GM18508 (cell line): ENCODE measurements around the gene TRABD.

Experiments used
- ATAC-seq: cut with Tn5 transposase; IDR thresholded peaks from one replicate; pipeline ENCODE4 v1.9.1; 2021; ENCODE audit warnings: moderate number of reproducible peaks; ENCODE audit not compliant: insufficient read depth, unreplicated experiment

TRABD gene

GRCh38 chr22:50173311-50173982 lies 12.3 kb upstream of the TRABD start:
- ATAC-seq, result no peak

DNA sequence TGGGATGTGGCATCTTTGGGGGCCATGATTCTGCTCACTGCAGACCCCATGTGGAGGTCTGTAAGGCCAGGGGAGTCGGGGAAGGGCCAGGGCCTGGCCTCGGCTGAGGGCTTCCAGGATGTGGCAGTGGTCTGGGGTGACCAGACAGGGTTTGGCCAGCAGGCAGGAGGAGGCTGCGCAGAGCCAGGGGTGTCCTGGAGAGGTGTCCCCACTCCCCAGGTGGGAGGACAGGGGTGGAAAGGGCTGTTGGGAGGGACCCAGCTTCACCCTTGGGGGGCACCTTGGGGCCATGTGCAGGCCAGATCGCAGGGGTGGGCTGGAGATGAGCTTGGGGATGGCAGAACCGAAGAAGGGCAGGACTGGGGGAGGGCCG lies 11.7 kb upstream of the TRABD start:
- no peak for ATAC-seq

DNA sequence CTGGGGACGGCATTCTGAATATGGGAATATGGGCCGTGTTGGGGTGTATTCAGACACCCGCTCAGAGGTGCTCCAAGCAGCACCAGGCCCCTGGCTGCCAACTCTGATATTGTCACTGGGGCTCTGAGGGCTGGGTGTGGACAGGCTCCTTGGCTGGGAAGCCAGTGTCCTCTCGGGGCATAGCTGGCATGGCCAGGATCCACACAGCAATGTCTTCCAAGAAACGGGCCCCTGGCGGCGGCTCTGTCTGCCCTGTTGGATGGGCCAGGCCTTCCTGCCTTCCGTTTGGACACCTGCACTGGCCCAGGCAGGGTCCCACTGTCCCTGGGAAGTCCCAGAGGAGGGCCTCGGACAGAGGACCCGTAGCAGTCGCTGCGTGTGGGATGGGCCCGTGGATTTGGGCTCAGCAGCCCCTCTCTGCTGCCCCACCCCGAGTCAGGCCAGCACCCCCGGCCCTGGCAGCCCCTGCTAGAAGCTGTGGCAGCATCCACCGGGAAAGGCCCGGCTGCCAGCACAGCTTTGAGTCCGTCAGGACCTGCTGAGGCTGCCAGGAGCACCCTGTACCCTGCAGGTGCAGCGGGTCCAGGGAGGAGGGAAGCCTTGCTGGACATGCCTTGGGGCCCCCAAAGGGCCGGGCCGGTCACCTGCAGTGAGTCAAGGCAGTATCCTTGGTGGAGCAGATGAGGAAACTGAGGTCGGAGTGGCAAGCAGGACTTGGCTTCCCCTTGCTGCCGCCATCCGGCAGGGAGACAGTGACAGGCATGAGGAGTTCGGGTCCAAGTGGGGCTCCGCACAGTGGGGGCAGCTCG lies 11.1 kb upstream of the TRABD start:
- ATAC-seq, result no peak

- ATAC-seq, result no peak
These were observed 10.6 kb upstream of the TRABD start for GRCh38 chr22:50175191-50175461.

- ATAC-seq, result no peak
These were observed 9.5 kb upstream of the TRABD start for GRCh38 chr22:50175921-50176849.

DNA sequence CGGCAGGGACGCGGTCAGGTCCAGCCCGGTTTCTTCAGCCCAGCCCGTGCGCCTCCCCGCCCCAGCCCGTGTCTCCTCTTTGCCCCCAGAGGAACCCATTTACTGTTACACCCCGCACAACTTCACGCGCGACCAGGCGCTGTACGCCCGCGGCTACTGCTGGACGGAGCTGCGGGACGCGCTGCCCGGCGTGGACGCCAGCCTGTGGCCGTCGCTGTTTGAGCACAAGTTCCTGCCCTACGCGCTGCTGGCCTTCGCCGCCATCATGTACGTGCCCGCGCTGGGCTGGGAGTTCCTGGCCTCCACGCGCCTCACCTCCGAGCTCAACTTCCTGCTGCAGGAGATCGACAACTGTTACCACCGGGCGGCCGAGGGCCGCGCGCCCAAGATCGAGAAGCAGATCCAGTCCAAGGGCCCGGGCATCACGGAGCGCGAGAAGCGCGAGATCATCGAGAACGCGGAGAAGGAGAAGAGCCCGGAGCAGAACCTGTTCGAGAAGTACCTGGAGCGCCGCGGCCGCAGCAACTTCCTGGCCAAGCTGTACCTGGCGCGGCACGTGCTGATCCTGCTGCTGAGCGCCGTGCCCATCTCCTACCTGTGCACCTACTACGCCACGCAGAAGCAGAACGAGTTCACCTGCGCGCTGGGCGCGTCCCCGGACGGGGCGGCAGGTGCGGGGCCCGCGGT lies 8.7 kb upstream of the TRABD start:
- ATAC-seq, result no peak

DNA sequence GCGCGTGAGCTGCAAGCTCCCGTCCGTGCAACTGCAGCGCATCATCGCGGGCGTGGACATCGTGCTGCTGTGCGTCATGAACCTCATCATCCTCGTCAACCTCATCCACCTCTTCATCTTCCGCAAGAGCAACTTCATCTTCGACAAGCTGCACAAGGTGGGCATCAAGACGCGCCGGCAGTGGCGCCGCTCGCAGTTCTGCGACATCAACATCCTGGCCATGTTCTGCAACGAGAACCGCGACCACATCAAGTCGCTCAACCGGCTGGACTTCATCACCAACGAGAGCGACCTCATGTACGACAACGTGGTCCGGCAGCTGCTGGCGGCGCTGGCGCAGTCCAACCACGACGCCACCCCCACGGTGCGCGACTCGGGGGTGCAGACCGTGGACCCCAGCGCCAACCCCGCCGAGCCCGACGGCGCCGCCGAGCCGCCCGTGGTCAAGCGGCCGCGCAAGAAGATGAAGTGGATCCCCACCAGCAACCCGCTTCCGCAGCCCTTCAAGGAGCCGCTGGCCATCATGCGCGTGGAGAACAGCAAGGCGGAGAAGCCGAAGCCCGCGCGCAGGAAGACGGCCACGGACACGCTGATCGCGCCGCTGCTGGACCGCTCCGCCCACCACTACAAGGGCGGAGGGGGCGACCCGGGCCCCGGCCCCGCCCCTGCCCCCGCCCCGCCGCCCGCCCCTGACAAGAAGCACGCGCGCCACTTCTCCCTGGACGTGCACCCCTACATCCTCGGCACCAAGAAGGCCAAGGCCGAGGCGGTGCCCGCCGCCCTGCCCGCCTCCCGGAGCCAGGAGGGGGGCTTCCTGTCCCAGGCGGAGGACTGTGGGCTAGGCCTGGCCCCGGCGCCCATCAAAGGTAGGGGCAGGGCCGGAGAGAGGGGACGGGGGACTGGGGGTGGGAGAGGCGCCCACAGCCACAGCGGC lies 7.9 kb upstream of the TRABD start:
- no peak for ATAC-seq

- no peak for ATAC-seq
These were observed 7.2 kb upstream of the TRABD start for GRCh38 chr22:50178471-50178864.

DNA sequence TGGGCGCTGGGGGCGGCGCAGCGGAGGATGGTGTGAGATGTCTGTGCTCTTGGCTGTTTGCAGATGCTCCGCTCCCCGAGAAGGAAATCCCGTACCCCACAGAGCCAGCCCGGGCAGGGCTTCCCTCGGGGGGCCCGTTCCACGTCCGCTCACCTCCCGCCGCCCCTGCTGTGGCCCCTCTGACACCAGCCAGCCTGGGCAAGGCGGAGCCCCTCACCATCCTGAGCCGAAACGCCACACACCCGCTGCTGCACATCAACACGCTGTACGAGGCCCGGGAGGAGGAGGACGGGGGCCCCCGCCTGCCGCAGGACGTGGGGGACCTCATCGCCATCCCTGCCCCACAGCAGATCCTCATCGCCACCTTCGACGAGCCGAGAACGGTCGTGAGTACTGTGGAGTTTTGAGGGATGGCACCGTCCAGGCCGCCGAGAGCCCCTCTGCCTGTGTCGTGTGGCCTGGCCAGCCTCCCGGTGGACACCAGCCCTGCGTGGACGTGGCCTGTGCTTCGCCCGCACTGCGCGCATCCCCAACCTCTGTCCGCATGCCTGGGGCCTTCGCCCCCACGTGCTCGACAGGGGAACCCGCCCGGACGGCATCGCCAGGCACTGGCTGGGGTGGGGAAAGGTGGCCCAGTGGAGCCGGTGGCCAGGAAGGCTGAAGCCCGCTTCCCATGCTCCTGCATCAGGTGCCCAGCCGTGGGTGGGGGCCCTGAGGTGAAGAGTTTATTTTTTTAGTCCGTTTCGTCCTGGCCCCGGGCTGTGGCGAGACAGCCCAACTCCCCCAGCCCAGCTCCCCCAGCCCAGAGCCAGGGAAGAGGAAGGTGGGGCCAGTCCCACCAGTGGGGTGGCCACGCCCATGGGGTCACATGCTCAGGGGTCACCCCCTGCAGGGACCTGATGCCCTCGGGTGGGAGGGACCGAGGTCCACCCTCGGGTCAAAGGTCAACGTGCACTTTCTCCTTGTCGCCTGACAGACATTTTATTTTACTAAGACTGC lies 6.5 kb upstream of the TRABD start:
- no peak for ATAC-seq

DNA sequence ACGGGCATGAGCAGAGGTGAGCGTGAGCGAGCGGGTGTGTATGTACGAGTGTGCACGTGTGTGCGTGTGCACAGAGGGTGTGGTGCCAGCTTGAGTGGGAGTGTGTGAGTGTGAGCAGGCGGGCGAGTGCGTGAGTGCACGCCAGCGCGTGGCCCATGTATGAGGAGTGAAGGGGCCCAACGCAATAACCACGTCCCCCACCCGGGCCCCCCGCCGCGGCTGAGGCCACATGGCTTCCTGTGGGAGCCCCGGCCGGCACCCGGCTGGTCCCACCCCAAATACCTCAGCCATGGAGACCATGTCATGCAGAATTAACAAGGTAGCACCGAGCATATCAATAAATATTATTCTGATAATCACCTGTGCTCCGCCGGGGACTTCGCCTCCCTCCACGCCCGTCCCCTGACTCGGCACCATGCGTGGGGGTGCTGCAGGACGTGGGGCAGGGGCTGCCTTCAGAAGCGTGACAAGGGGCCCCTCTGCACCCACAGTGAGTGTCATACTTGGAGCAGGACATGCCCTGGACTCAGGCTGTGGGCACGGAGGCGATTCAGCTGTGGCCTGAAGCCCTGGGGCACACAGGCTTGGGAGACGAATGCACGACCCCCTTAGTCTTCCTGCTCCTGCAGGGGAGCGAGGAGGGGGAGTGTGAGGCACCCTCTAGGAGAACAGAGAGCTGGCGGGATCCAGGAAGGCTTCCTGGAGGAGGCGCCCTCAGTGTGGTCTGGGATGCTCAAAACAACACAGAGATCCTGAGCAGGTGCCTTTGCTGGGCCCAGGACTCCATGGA lies 5.6 kb upstream of the TRABD start:
- ATAC-seq, result no peak

- no peak for ATAC-seq
These were observed 4.8 kb upstream of the TRABD start for GRCh38 chr22:50180727-50181521.

DNA sequence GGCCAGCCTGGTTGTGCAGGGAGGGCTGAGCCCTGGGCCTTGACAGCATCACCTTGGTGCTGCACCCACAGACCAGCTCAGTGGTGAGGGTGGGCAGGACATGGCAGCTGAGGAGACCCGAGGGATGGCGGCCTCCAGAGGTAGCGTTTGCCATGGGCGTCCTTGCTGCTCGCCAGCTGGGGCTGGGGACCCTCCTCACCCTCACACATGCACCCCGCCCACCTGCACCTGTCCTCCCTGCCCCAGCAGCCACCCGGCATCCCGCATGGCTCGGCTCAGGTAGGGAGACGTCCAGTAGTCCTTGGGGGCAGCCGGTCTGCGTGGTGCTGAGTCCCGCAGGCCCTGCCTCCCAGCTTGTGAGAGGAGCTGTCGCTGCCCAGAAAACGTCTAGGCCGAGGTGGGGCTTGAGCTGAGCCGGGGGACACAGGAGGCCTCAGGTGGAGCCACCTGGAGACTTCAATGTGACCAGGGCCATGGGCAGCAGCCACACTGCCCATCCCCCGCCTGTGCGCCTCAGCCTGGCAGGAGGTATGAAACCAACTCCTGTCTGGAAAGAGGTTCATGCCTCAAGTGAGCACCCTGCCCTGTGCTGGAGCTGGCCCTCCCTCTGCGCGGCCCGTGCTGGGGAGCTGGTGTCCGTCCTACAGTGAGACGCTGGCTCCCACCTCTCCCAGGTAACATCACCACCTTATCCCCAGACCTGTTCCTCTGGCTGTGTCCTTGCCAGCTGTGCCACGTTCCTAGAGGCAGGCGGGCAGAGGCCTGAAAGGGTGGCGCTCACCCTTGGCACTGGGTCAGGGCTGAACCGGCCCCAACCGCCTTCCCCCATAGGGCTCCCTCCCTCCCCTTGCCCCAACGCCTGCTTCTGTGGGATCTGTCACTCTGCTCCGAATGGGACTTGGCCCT lies 3.3 kb upstream of the TRABD start:
- ATAC-seq, result no peak

DNA sequence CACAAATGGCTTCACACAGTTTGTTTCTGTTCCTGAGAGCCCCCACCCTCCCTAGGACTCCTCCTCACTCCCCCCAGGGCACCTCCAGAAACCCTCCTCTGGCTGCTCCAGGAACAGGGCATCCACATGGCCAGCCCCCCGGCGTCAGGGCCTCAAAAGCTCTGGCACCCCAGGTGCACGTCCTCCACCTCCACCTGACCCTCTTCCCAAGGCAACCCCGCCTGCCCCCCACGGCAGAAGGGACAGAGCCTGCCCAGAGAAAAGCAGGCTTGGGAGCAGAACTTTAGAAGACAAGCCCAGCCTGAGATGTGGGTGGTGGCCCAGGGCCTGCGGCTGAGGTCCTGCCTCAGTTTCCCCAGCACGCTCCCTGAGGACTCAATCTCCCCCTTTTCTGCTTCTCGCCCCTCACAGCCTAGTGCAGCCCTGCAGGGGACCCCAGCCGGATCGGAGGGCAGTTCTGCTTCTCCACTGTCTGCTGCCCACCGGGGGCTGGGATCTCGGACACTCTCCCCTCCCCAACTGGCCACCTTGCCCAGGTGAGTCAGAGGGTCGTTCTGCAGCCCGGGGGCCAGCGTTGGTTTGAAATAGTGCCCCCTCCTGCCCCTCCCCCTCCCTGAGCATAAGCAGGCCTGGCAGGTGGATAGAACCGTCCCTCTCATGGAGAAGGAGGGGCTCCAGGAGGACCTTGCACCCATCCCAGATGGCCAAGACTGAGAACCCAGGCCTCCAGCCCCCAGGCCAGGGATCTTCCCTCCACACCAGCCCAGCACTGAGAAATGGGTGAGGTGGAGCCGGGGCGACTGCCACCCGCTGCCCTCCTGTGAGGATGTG lies 2.4 kb upstream of the TRABD start:
- no peak for ATAC-seq

- ATAC-seq, result no peak
These were observed 1.5 kb upstream of the TRABD start for GRCh38 chr22:50184004-50184901.
